HEK293 (cell line): ENCODE measurements around the gene RIT1.

Experiments
- CTCF ChIA-PET: fragments of 350-600 bp; formaldehyde crosslinking; extraction: SDS; loops from one replicate; lab custom pipeline; 2021; ENCODE audit warnings: antibody characterized with exemption; lab: Yijun Ruan, JAX
- POLR2A ChIA-PET: fragments of 300-600 bp; formaldehyde crosslinking; extraction: SDS; loops from one replicate; lab custom pipeline; 2020; ENCODE audit warnings: antibody characterized with exemption, inconsistent platforms; lab: Yijun Ruan, JAX
- H3K27ac ChIP-seq: fragments of 200-500 bp; sonication (Bioruptor generic); 2 replicates; pipeline ENCODE4 v1.5.1; 2014; ENCODE audit warnings: low read depth, low read length, control low read depth, inconsistent platforms; ENCODE audit errors: extremely low read depth
- H3K36me3 ChIP-seq, 2 experiments: fragments of 200-500 bp in 1 of 2; sonication (Bioruptor generic) in 1 of 2; 1 replicate in 1 of 2; 2 replicates in 1 of 2; pipeline ENCODE4 v1.5.1; 2014 to 2017; ENCODE audit warnings: inconsistent platforms in 2 of 2, low read length in 2 of 2; ENCODE audit not compliant: control insufficient read depth in 2 of 2, insufficient read depth in 1 of 2
- H3K4me1 ChIP-seq: fragments of 200-500 bp; sonication (Bioruptor generic); 2 replicates; pipeline ENCODE4 v1.5.1; 2014; ENCODE audit warnings: mild to moderate bottlenecking, low read length, inconsistent platforms; ENCODE audit not compliant: control insufficient read depth, insufficient read depth
- H3K4me3 ChIP-seq: 2 replicates; pipeline ENCODE4 v1.5.1; 2011; ENCODE audit warnings: low read depth, mild to moderate bottlenecking, control low read depth, low read length, moderate library complexity
- H3K9me3 ChIP-seq: fragments of 200-500 bp; sonication (Bioruptor generic); 2 replicates; pipeline ENCODE4 v1.5.1; 2014; ENCODE audit warnings: low read depth, low read length, inconsistent platforms; ENCODE audit not compliant: control insufficient read depth, insufficient read depth
- BCL11B ChIP-seq: fragments of 450-650 bp; formaldehyde crosslinking; IDR thresholded peaks from 2 replicates; pipeline ENCODE4 v1.5.1; 2016; ENCODE audit warnings: low read depth, missing biosample characterization, missing genetic modification characterization
- KLF1 ChIP-seq: fragments of 450-650 bp; formaldehyde crosslinking; IDR thresholded peaks from 2 replicates; pipeline ENCODE4 v1.5.1; 2016; ENCODE audit warnings: missing biosample characterization, missing genetic modification characterization
- PRDM1 ChIP-seq: fragments of 450-650 bp; formaldehyde crosslinking; IDR thresholded peaks from 2 replicates; pipeline ENCODE4; 2016; ENCODE audit warnings: missing biosample characterization, missing genetic modification characterization
- SP2 ChIP-seq: fragments of 450-650 bp; formaldehyde crosslinking; IDR thresholded peaks from 2 replicates; pipeline ENCODE4 v1.5.1; 2016; ENCODE audit warnings: missing biosample characterization, missing genetic modification characterization
- SP3 ChIP-seq: fragments of 450-650 bp; formaldehyde crosslinking; IDR thresholded peaks from 2 replicates; pipeline ENCODE4 v1.5.1; 2016; ENCODE audit warnings: missing biosample characterization, missing genetic modification characterization
- ZNF2 ChIP-seq: fragments of 450-650 bp; formaldehyde crosslinking; IDR thresholded peaks from 2 replicates; pipeline ENCODE4 v1.5.1; 2016; ENCODE audit warnings: missing biosample characterization, missing genetic modification characterization
- ZNF24 ChIP-seq: fragments of 450-650 bp; formaldehyde crosslinking; IDR thresholded peaks from 2 replicates; pipeline ENCODE4 v1.5.1; 2016; ENCODE audit warnings: missing biosample characterization, missing genetic modification characterization
- ZNF366 ChIP-seq: fragments of 450-650 bp; formaldehyde crosslinking; conservative IDR thresholded peaks from 2 replicates; pipeline ENCODE4 v1.5.1; 2016; ENCODE audit warnings: missing biosample characterization, missing genetic modification characterization
- ZNF423 ChIP-seq: fragments of 450-650 bp; formaldehyde crosslinking; IDR thresholded peaks from 2 replicates; pipeline ENCODE4 v1.5.1; 2016; ENCODE audit warnings: missing biosample characterization, missing genetic modification characterization
- ZNF660 ChIP-seq: fragments of 450-650 bp; IDR thresholded peaks from 2 replicates; pipeline ENCODE4 v1.5.1; 2018; ENCODE audit warnings: missing biosample characterization, mild to moderate bottlenecking, missing genetic modification characterization
- ZSCAN23 ChIP-seq: fragments of 450-650 bp; formaldehyde crosslinking; IDR thresholded peaks from 2 replicates; pipeline ENCODE4 v1.5.1; 2016; ENCODE audit warnings: missing biosample characterization, missing genetic modification characterization
- ZXDB ChIP-seq: fragments of 450-650 bp; formaldehyde crosslinking; IDR thresholded peaks from 2 replicates; pipeline ENCODE4 v1.5.1; 2016; ENCODE audit warnings: missing biosample characterization, missing genetic modification characterization
- TF ChIP-seq, protein P1 (sequence below): fragments of 450-650 bp; formaldehyde crosslinking; IDR thresholded peaks from 2 replicates; pipeline ENCODE4 v1.5.1; 2016; ENCODE audit warnings: missing biosample characterization, missing genetic modification characterization
- TF ChIP-seq, protein P2 (sequence below): fragments of 450-650 bp; formaldehyde crosslinking; IDR thresholded peaks from 2 replicates; pipeline ENCODE4 v1.5.1; 2016; ENCODE audit warnings: missing biosample characterization, missing genetic modification characterization
- TF ChIP-seq, protein P3 (sequence below): fragments of 450-650 bp; formaldehyde crosslinking; IDR thresholded peaks from 2 replicates; pipeline ENCODE4 v1.5.1; 2016; ENCODE audit warnings: missing biosample characterization, missing genetic modification characterization
- TF ChIP-seq, protein P4 (sequence below): fragments of 450-650 bp; formaldehyde crosslinking; IDR thresholded peaks from 2 replicates; pipeline ENCODE4 v1.5.1; 2016; ENCODE audit warnings: missing biosample characterization, missing genetic modification characterization
- TF ChIP-seq, protein P5 (sequence below): fragments of 450-650 bp; formaldehyde crosslinking; IDR thresholded peaks from 2 replicates; pipeline ENCODE4 v1.5.1; 2017; ENCODE audit warnings: missing biosample characterization, missing genetic modification characterization
- TF ChIP-seq, protein P6 (sequence below): fragments of 450-650 bp; formaldehyde crosslinking; IDR thresholded peaks from 2 replicates; pipeline ENCODE4 v1.5.1; 2017; ENCODE audit warnings: missing biosample characterization, missing genetic modification characterization
- TF ChIP-seq, protein P7 (sequence below): fragments of 450-650 bp; formaldehyde crosslinking; IDR thresholded peaks from 2 replicates; pipeline ENCODE4 v1.5.1; 2016; ENCODE audit warnings: missing biosample characterization, missing genetic modification characterization

RIT1 gene

DNA sequence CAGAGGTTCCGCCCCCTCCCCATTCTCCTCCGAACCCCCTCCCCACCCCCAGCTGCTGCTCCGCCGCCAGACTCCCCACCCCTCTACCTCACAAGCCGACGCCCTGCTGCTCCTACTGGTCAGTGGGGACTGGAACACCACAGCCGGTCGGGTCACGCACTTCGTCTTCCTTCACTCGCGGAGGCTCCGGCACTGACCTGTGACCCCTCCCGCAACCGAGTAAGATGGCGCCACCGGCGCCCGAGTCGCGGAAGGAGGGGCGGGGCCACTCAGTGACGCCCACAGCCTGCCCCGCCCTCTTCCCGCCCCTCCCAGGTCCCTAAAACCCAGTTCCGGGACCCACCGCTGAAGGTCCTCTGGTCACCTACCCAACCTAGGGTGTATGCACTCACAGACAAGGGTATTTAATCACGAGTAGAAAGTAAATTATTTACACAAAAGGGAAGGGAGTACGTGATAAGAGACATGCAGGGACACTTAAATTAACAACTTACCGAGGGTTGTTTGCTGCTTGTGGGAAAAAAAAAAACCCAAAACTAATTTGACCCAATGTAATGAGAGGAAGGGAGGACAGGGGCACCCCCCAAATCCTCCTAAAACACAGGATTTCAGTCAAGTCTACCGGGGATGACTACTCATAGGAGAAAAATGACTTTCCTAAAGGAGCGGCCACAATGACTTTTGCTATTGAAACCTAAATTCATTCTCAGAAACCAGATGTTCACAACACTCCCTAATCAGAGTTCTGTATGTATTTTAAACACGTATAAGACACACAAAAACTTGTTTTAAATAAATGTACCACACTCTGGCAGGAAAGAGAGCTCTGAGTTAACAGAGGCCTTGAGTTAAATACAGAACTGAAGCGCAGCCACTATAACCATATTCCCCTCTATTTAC, at the start of gene RIT1 (continued):
- TF ChIP-seq, protein P1, sequence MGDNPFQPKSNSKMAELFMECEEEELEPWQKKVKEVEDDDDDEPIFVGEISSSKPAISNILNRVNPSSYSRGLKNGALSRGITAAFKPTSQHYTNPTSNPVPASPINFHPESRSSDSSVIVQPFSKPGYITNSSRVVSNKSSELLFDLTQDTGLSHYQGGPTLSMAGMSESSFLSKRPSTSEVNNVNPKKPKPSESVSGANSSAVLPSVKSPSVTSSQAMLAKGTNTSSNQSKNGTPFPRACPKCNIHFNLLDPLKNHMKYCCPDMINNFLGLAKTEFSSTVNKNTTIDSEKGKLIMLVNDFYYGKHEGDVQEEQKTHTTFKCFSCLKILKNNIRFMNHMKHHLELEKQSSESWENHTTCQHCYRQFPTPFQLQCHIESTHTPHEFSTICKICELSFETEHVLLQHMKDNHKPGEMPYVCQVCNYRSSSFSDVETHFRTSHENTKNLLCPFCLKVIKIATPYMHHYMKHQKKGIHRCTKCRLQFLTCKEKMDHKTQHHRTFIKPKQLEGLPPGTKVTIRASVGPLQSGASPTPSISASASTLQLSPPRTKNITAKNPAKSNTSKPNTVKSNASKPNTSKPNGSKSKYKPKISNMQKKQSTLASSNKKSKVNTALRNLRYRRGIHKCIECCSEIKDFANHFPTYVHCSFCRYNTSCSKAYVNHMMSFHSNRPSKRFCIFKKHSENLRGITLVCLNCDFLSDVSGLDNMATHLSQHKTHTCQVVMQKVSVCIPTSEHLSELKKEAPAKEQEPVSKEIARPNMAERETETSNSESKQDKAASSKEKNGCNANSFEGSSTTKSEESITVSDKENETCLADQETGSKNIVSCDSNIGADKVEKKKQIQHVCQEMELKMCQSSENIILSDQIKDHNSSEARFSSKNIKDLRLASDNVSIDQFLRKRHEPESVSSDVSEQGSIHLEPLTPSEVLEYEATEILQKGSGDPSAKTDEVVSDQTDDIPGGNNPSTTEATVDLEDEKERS (tag by site-specific recombination), result 0 out of 2 replicates have a peak, but pooled peaks have one; percentile 4
- no peak for TF ChIP-seq ZSCAN23 (tag by site-specific recombination)
- TF ChIP-seq, protein P2, sequence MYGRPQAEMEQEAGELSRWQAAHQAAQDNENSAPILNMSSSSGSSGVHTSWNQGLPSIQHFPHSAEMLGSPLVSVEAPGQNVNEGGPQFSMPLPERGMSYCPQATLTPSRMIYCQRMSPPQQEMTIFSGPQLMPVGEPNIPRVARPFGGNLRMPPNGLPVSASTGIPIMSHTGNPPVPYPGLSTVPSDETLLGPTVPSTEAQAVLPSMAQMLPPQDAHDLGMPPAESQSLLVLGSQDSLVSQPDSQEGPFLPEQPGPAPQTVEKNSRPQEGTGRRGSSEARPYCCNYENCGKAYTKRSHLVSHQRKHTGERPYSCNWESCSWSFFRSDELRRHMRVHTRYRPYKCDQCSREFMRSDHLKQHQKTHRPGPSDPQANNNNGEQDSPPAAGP (tag by site-specific recombination), result peak; percentile 61
- TF ChIP-seq ZNF660 (tag by site-specific recombination), result peak; percentile 28; the same call in 1 of the 2 replicates
- TF ChIP-seq SP3 (tag by site-specific recombination), result peak; percentile 94
- TF ChIP-seq BCL11B (tag by site-specific recombination), result no peak
- TF ChIP-seq ZXDB (tag by site-specific recombination), result 0 out of 2 replicates have a peak, but pooled peaks have one; percentile 8
- peak; percentile 85 for TF ChIP-seq KLF1 (tag by site-specific recombination)
- TF ChIP-seq PRDM1 (tag by site-specific recombination), result peak; percentile 87
- TF ChIP-seq ZNF24 (tag by site-specific recombination), result peak; percentile 66; the same call in 1 of the 2 replicates
- TF ChIP-seq, protein P3, sequence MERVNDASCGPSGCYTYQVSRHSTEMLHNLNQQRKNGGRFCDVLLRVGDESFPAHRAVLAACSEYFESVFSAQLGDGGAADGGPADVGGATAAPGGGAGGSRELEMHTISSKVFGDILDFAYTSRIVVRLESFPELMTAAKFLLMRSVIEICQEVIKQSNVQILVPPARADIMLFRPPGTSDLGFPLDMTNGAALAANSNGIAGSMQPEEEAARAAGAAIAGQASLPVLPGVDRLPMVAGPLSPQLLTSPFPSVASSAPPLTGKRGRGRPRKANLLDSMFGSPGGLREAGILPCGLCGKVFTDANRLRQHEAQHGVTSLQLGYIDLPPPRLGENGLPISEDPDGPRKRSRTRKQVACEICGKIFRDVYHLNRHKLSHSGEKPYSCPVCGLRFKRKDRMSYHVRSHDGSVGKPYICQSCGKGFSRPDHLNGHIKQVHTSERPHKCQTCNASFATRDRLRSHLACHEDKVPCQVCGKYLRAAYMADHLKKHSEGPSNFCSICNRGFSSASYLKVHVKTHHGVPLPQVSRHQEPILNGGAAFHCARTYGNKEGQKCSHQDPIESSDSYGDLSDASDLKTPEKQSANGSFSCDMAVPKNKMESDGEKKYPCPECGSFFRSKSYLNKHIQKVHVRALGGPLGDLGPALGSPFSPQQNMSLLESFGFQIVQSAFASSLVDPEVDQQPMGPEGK (tag by site-specific recombination), result peak; percentile 76
- TF ChIP-seq, protein P4, sequence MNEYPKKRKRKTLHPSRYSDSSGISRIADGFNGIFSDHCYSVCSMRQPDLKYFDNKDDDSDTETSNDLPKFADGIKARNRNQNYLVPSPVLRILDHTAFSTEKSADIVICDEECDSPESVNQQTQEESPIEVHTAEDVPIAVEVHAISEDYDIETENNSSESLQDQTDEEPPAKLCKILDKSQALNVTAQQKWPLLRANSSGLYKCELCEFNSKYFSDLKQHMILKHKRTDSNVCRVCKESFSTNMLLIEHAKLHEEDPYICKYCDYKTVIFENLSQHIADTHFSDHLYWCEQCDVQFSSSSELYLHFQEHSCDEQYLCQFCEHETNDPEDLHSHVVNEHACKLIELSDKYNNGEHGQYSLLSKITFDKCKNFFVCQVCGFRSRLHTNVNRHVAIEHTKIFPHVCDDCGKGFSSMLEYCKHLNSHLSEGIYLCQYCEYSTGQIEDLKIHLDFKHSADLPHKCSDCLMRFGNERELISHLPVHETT (tag by site-specific recombination), result peak; percentile 32; the same call in 1 of the 2 replicates
- TF ChIP-seq ZNF366 (tag by site-specific recombination), result no peak
- TF ChIP-seq ZNF2 (tag by site-specific recombination), result peak; percentile 20; the same call in 1 of the 2 replicates
- peak; percentile 92 for TF ChIP-seq SP2

DNA sequence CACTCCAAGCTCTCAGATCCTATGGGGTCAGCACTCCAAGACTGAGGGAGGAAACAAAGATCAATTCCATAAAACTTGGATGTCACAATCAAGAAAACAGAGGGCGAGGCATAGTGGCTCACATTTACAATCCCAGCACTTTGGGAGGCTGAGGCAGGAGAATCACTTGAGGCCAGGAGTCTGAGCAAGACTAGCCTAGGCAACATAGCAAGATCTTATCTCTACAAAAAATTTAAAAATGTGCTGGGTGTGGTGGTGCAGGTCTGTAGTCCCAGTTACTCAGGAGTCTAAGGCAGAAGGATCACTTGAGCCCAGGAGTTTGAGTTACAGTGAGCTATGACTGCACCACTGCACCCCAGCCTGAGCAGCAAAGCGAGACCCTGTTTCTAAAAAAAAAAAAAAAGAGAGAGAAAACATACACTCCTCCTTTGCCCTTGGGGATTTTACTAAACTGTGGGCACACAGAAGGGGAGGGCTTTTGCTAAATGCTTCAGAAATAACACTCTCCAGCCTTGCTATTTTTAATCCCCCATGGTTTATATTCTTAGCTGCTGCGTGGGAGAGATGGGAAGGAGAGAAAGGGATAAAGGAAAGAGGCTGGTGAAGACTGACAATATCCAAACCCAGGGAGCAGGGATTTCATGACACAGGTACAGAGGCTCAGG, 49.1 kb upstream of the RIT1 start:
- Histone ChIP-seq H3K9me3 (no peaks in the 10 kb centered on the region), H3K4me1 (no peaks in the 10 kb centered on the region), H3K27ac (no peak overlapping the region), H3K36me3 (peaks cover 63 to 84% of the 10 kb centered on the region in 2 experiments), H3K4me3 (no peak overlapping the region)
- ChIA-PET CTCF (interaction anchor here (0.6 to 1.0 kb wide), 3 partner anchors 16 to 22 kb away, joined by 4 to 5 read pairs (median 4); no protein-coding TSS in a partner anchor), POLR2A (interaction anchor here (1.0 to 3.2 kb wide), 2 partner anchors 16 to 17 kb away, joined by 3 to 11 read pairs; no protein-coding TSS in a partner anchor)
- TF ChIP-seq ZNF423 (tag by site-specific recombination) (no peak), ZNF660 (tag by site-specific recombination) (no peak)
- TF ChIP-seq, protein P5, sequence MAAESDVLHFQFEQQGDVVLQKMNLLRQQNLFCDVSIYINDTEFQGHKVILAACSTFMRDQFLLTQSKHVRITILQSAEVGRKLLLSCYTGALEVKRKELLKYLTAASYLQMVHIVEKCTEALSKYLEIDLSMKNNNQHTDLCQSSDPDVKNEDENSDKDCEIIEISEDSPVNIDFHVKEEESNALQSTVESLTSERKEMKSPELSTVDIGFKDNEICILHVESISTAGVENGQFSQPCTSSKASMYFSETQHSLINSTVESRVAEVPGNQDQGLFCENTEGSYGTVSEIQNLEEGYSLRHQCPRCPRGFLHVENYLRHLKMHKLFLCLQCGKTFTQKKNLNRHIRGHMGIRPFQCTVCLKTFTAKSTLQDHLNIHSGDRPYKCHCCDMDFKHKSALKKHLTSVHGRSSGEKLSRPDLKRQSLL, result no peak
- TF ChIP-seq, protein P6, sequence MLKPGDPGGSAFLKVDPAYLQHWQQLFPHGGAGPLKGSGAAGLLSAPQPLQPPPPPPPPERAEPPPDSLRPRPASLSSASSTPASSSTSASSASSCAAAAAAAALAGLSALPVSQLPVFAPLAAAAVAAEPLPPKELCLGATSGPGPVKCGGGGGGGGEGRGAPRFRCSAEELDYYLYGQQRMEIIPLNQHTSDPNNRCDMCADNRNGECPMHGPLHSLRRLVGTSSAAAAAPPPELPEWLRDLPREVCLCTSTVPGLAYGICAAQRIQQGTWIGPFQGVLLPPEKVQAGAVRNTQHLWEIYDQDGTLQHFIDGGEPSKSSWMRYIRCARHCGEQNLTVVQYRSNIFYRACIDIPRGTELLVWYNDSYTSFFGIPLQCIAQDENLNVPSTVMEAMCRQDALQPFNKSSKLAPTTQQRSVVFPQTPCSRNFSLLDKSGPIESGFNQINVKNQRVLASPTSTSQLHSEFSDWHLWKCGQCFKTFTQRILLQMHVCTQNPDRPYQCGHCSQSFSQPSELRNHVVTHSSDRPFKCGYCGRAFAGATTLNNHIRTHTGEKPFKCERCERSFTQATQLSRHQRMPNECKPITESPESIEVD (tag by site-specific recombination), result no peak
- TF ChIP-seq, protein P7, sequence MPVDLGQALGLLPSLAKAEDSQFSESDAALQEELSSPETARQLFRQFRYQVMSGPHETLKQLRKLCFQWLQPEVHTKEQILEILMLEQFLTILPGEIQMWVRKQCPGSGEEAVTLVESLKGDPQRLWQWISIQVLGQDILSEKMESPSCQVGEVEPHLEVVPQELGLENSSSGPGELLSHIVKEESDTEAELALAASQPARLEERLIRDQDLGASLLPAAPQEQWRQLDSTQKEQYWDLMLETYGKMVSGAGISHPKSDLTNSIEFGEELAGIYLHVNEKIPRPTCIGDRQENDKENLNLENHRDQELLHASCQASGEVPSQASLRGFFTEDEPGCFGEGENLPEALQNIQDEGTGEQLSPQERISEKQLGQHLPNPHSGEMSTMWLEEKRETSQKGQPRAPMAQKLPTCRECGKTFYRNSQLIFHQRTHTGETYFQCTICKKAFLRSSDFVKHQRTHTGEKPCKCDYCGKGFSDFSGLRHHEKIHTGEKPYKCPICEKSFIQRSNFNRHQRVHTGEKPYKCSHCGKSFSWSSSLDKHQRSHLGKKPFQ (tag by site-specific recombination), result no peak
